H1 (cell line): Measurements from ENCODE around the gene GPR25. TPM values are rescaled to one million over a fixed set of nuclear protein-coding genes. Genes with fewer than 3 reads are reported as not detected.

Source experiments
- HDAC2 ChIP-seq, 2 experiments: fragments of 300-600 bp in 1 of 2; sonication (generic) in 1 of 2; IDR thresholded peaks; 2 replicates each; pipeline ENCODE4 v1.6.1; 2011 to 2012; ENCODE audit warnings: low read depth in 2 of 2, low read length in 2 of 2, mild to moderate bottlenecking in 2 of 2, moderate library complexity in 2 of 2, borderline replicate concordance in 1 of 2, inconsistent platforms in 1 of 2
- RNF2 ChIP-seq: fragments of 200-900, 300-1000 bp; sonication (generic); IDR thresholded peaks from 2 replicates; pipeline ENCODE4 v1.7.1; 2016; ENCODE audit warnings: borderline replicate concordance, low read depth, mild to moderate bottlenecking, antibody characterized with exemption, low read length; ENCODE audit not compliant: poor library complexity, severe bottlenecking; ENCODE audit errors: missing control alignments
- polyA plus RNA-seq, 7 experiments: library from polyadenylated mRNA; depleted of rRNA in 3 of 7; stranded (reverse) in 5 of 7; unstranded in 2 of 7; fragments of >200 nt in 5 of 7; fragments of 200-250 nt in 2 of 7; gene quantifications; 1 replicate in 5 of 7; 2 replicates in 1 of 7; 4 replicates in 1 of 7; pipeline versions ENCODE4 v1.2.1 to v1.2.3, GENCODE V29; 2011 to 2013; ENCODE audit warnings: missing spikeins in 2 of 7, mixed read lengths in 2 of 7
- total RNA-seq: library from RNA; stranded (reverse); fragmentation: NEBNext Ultra II Directional; extraction: Animal tissue kit (Norgen Biotek cat#: 25700); gene quantifications from 2 replicates; pipeline ENCODE4 v1.2.1, GENCODE V29; 2021

Gene GPR25
- total and polyA plus RNA-seq, 2 of the 8 experiments (the other 6 are each of a cell fraction or from before 2014, with no cell fraction given), result not detected

- TF ChIP-seq RNF2 (no peak), HDAC2 (IDR thresholded peaks at IDR 0.05; ENCODE audit: borderline replicate concordance in 1 of 2, low read depth in 2 of 2, low read length in 2 of 2) (no peak)
Observed at GRCh38 chr1:200838676-200839445, 33.9 kb upstream of the GPR25 start (continued).
